ENCODE measurements around the gene MAP3K3. TPM values are rescaled to one million over a fixed set of nuclear protein-coding genes. Genes with fewer than 3 reads are reported as not detected.
A peak's percentile ranks its signal among the peaks of the same experiment; 100 is the strongest.

Gene MAP3K3
- total and polyA plus RNA-seq, 9 of the 15 experiments (the other 6 are each of a cell fraction or from before 2014, with no cell fraction given) = 0.69 to 16.5 (median 12.1) TPM

GRCh38 chr17:63600569-63601438 lies 21.4 kb upstream of the MAP3K3 start, which contains the start of gene TACO1 (continued):
- no peak for TF ChIP-seq E4F1 (CRISPR knock-in tag; IDR thresholded peaks at IDR 0.05; ENCODE audit: borderline replicate concordance)
- TF ChIP-seq HBP1 (CRISPR knock-in tag; IDR thresholded peaks at IDR 0.05) = 0 out of 2 replicates have a peak, but pooled peaks have one; percentile 32
- TF ChIP-seq BRF1 (IDR thresholded peaks at IDR 0.05; ENCODE audit: borderline replicate concordance, extremely low read depth, insufficient read length) = no peak
- TF ChIP-seq ZNF561 (CRISPR knock-in tag; conservative IDR thresholded peaks at IDR 0.05) = no peak
- TF ChIP-seq ZNF3 (CRISPR knock-in tag; IDR thresholded peaks at IDR 0.05) = no peak
- TF ChIP-seq ZNF778 (CRISPR knock-in tag; IDR thresholded peaks at IDR 0.05) = no peak
- TF ChIP-seq CXXC5 (CRISPR knock-in tag; IDR thresholded peaks at IDR 0.05) = peak; percentile 81
- TF ChIP-seq TBP (optimal IDR thresholded peaks at IDR 0.05; ENCODE audit: low read depth, low read length) = peak; percentile 92
- TF ChIP-seq U2AF1 (optimal IDR thresholded peaks at IDR 0.05; ENCODE audit: low read depth, low read length) = peak; percentile 74
- peak; percentile 50 to 83 for TF ChIP-seq MNT (conservative IDR thresholded peaks at IDR 0.05)
- TF ChIP-seq ZNF217 (CRISPR knock-in tag; IDR thresholded peaks at IDR 0.05) = no peak
- TF ChIP-seq HDAC6 (IDR thresholded peaks at IDR 0.05; ENCODE audit: low read depth, low read length) = no peak
- peak; percentile 90 for TF ChIP-seq RBM22 (IDR thresholded peaks at IDR 0.05; ENCODE audit: low read depth, low read length, poor library complexity, severe bottlenecking)
